Measurements from ENCODE around the gene HOXC13. TPM values are rescaled to one million over a fixed set of nuclear protein-coding genes. Genes with fewer than 3 reads are reported as not detected.
A peak's percentile ranks its signal among the peaks of the same experiment; 100 is the strongest.

HOXC13 gene
- total RNA-seq, 4 donors from 2014 or later, result not detected

GRCh38 chr12:53939141-53940108 lies 794 bp downstream of the HOXC13 start:
- no peak overlapping the region for H3K4me3 ChIP-seq
- H3K36me3 ChIP-seq, result no peaks in the 10 kb centered on the region

GRCh38 chr12:53940443-53941014 lies 1.9 kb downstream of the HOXC13 start:
- peaks cover 0 to 29% (median 14%) of the 10 kb centered on the region in 3 donors for H3K4me1 ChIP-seq
- TF ChIP-seq POLR2A (IDR thresholded peaks at IDR 0.05) (no peak), EP300 (IDR thresholded peaks at IDR 0.05) (no peak), CTCF (IDR thresholded peaks at IDR 0.05) (no peak), POLR2AphosphoS5 (IDR thresholded peaks at IDR 0.05) (no peak)
- H3K4me3 ChIP-seq, result no peak overlapping the region
- ATAC-seq, result no peak
- H3K27ac ChIP-seq, result no peak overlapping the region
- no peaks in the 10 kb centered on the region for H3K9me3 ChIP-seq
- no peaks in the 10 kb centered on the region for H3K36me3 ChIP-seq
- peaks cover 100% of the 10 kb centered on the region for H3K27me3 ChIP-seq
- WGBS, 2 donors (ENCODE audit: low coverage in 1 of 2), result 4 to 14% methylated on average over 6 to 8 of the region's 9 CpGs

More at GRCh38 chr12:53939141-53940108, 794 bp downstream of the HOXC13 start:
- H3K27ac ChIP-seq, result no peak overlapping the region
- no peaks in the 10 kb centered on the region for H3K9me3 ChIP-seq
- no peak for TF ChIP-seq POLR2AphosphoS5 (IDR thresholded peaks at IDR 0.05)
- TF ChIP-seq CTCF (IDR thresholded peaks at IDR 0.05), result no peak
- no peak for TF ChIP-seq POLR2A (IDR thresholded peaks at IDR 0.05)
- no peak for TF ChIP-seq EP300 (IDR thresholded peaks at IDR 0.05)
- WGBS, 2 donors (ENCODE audit: low coverage in 1 of 2), result 0 to 3% methylated on average over 3 to 4 of the region's 91 CpGs
- peaks cover 0 to 32% (median 12%) of the 10 kb centered on the region in 3 donors for H3K4me1 ChIP-seq
- peak; percentile 42 for ATAC-seq
- H3K27me3 ChIP-seq, result peaks cover 100% of the 10 kb centered on the region

- no peak for ATAC-seq
- no peaks in the 10 kb centered on the region for H3K36me3 ChIP-seq
- H3K9me3 ChIP-seq, result no peaks in the 10 kb centered on the region
- TF ChIP-seq POLR2AphosphoS5 (IDR thresholded peaks at IDR 0.05) (no peak), POLR2A (IDR thresholded peaks at IDR 0.05) (no peak), EP300 (IDR thresholded peaks at IDR 0.05) (no peak), CTCF (IDR thresholded peaks at IDR 0.05) (no peak)
- H3K27me3 ChIP-seq, result peaks cover 100% of the 10 kb centered on the region
- H3K27ac ChIP-seq, result no peak overlapping the region
- peaks cover 0 to 23% (median 11%) of the 10 kb centered on the region in 3 donors for H3K4me1 ChIP-seq
- no peak overlapping the region for H3K4me3 ChIP-seq
Measured at GRCh38 chr12:53941187-53941586, 2.6 kb downstream of the HOXC13 start.

- H3K27me3 ChIP-seq, result peaks cover 100% of the 10 kb centered on the region
- TF ChIP-seq POLR2A (IDR thresholded peaks at IDR 0.05) (no peak), POLR2AphosphoS5 (IDR thresholded peaks at IDR 0.05) (no peak), CTCF (IDR thresholded peaks at IDR 0.05) (no peak), EP300 (IDR thresholded peaks at IDR 0.05) (no peak)
- no peak for ATAC-seq
- no peak overlapping the region for H3K4me3 ChIP-seq
- H3K4me1 ChIP-seq, result peaks cover 0 to 22% (median 11%) of the 10 kb centered on the region in 3 donors
- H3K27ac ChIP-seq, result no peak overlapping the region
- no peaks in the 10 kb centered on the region for H3K36me3 ChIP-seq
- H3K9me3 ChIP-seq, result no peaks in the 10 kb centered on the region
- 17 to 20% methylated on average over 5 of the region's 5 CpGs for WGBS, 2 donors (ENCODE audit: low coverage in 1 of 2)
Measured at GRCh38 chr12:53941750-53942149, 3.1 kb downstream of the HOXC13 start.

Measured in gastroesophageal sphincter (tissue), 4 donors.